CD14-positive monocyte (primary cell): ENCODE measurements around the gene PSMA8. TPM values are rescaled to one million over a fixed set of nuclear protein-coding genes. Genes with fewer than 3 reads are reported as not detected.

Experiments
- DNase-seq, 3 donors: peaks; one replicate each; pipeline ENCODE4 v3.0.0-alpha.2; 2011 to 2022
- H2AFZ ChIP-seq: 2 replicates; pipeline ENCODE4 v1.6.0; 2012; ENCODE audit warnings: mild to moderate bottlenecking, low read depth, low read length, inconsistent platforms; ENCODE audit not compliant: insufficient read depth, poor library complexity, severe bottlenecking
- H3K27ac ChIP-seq, 2 donors: 1 replicate in 1 of 2; 2 replicates in 1 of 2; pipeline ENCODE4 v1.5.1; 2012 to 2013; ENCODE audit warnings: low read length in 2 of 2, control low read depth in 1 of 2, inconsistent platforms in 1 of 2, low read depth in 1 of 2, mild to moderate bottlenecking in 1 of 2
- H3K27me3 ChIP-seq, 2 donors: one replicate each; pipeline versions ENCODE4 v1.6.0 to v1.6.1; 2011 to 2013; ENCODE audit warnings: low read length in 2 of 2; ENCODE audit not compliant: control insufficient read depth in 2 of 2, insufficient read depth in 2 of 2
- H3K36me3 ChIP-seq, 2 donors: replicated peaks in 1 of 2; 1 replicate in 1 of 2; 2 replicates in 1 of 2; pipeline versions ENCODE4 v1.5.1 to v1.6.1; 2012 to 2013; ENCODE audit warnings: low read length in 2 of 2, control low read depth in 1 of 2, inconsistent platforms in 1 of 2, mild to moderate bottlenecking in 1 of 2; ENCODE audit not compliant: insufficient read depth in 2 of 2, control insufficient read depth in 1 of 2
- H3K4me1 ChIP-seq, 2 donors: 1 replicate in 1 of 2; 2 replicates in 1 of 2; pipeline versions ENCODE4 v1.5.1 to v1.6.1; 2012 to 2013; ENCODE audit warnings: low read length in 2 of 2, control low read depth in 1 of 2, inconsistent platforms in 1 of 2, mild to moderate bottlenecking in 1 of 2, moderate library complexity in 1 of 2; ENCODE audit not compliant: insufficient read depth in 2 of 2, control insufficient read depth in 1 of 2
- H3K4me2 ChIP-seq: replicated peaks from 2 replicates; pipeline ENCODE3; 2012; ENCODE audit warnings: low read length, moderate library complexity, mild to moderate bottlenecking; ENCODE audit not compliant: poor library complexity, severe bottlenecking; ENCODE audit errors: extremely low read depth
- H3K4me3 ChIP-seq, 3 experiments: fragments of 200-600 bp in 1 of 3; sonication (generic) in 1 of 3; replicated peaks in 1 of 3; 1 replicate in 2 of 3; 2 replicates in 1 of 3; pipeline ENCODE4 v1.5.1; 2011 to 2013; ENCODE audit warnings: low read length in 3 of 3, mild to moderate bottlenecking in 3 of 3, control low read depth in 2 of 3, low read depth in 2 of 3, inconsistent platforms in 1 of 3, moderate library complexity in 1 of 3
- H3K79me2 ChIP-seq: 2 replicates; pipeline ENCODE4 v1.6.0; 2012; ENCODE audit warnings: mild to moderate bottlenecking, control low read depth, inconsistent platforms, low read length, moderate library complexity; ENCODE audit not compliant: insufficient read depth
- H3K9ac ChIP-seq: 2 replicates; pipeline ENCODE4 v1.6.0; 2017; ENCODE audit warnings: low read length, mild to moderate bottlenecking; ENCODE audit not compliant: insufficient read depth, poor library complexity, severe bottlenecking
- H3K9me3 ChIP-seq, 2 donors: replicated peaks in 1 of 2; 1 replicate in 1 of 2; 2 replicates in 1 of 2; pipeline versions ENCODE4 v1.5.1 to v1.6.1; 2012 to 2013; ENCODE audit warnings: low read length in 2 of 2, control low read depth in 1 of 2; ENCODE audit not compliant: control insufficient read depth in 1 of 2, insufficient read depth in 1 of 2
- H4K20me1 ChIP-seq: 2 replicates; pipeline ENCODE4 v1.6.0; 2012; ENCODE audit warnings: mild to moderate bottlenecking, low read length, control low read depth, moderate library complexity; ENCODE audit not compliant: insufficient read depth
- H3K27ac Mint-ChIP-seq, 7 donors: one replicate each; pipeline ENCODE4 v1.8.0; 2020; ENCODE audit warnings: mild to moderate bottlenecking in 7 of 7, mixed read lengths in 7 of 7, moderate library complexity in 6 of 7, inconsistent platforms in 2 of 7
- H3K27me3 Mint-ChIP-seq, 3 donors: one replicate each; pipeline ENCODE4 v1.8.0; 2021 to 2022; ENCODE audit warnings: low read depth in 3 of 3, mild to moderate bottlenecking in 3 of 3, mixed read lengths in 3 of 3, moderate library complexity in 3 of 3, inconsistent platforms in 1 of 3
- H3K36me3 Mint-ChIP-seq, 2 donors: one replicate each; pipeline ENCODE4 v1.8.0; 2020; ENCODE audit warnings: mixed read lengths in 2 of 2, inconsistent platforms in 1 of 2, mild to moderate bottlenecking in 1 of 2
- H3K4me1 Mint-ChIP-seq: one replicate; pipeline ENCODE4 v1.8.0; 2020; ENCODE audit warnings: mild to moderate bottlenecking, mixed read lengths
- H3K4me3 Mint-ChIP-seq, 2 donors: one replicate each; pipeline ENCODE4 v1.8.0; 2020; ENCODE audit warnings: mild to moderate bottlenecking in 2 of 2, mixed read lengths in 2 of 2, moderate library complexity in 1 of 2
- H3K9me3 Mint-ChIP-seq, 7 donors: one replicate each; pipeline ENCODE4 v1.8.0; 2020 to 2022; ENCODE audit warnings: mixed read lengths in 7 of 7, mild to moderate bottlenecking in 6 of 7, moderate library complexity in 6 of 7, inconsistent platforms in 2 of 7
- CTCF ChIP-seq: fragments of 200-600 bp; IDR thresholded peaks from one replicate; pipeline ENCODE4 v1.8.0; 2022; ENCODE audit warnings: antibody characterized with exemption, mild to moderate bottlenecking
- whole genome bisulfite sequencing: methylation state at CpG from one replicate; pipeline ENCODE4 v1.1.5; 2013; ENCODE audit warnings: missing lambda C conversion rate; ENCODE audit not compliant: insufficient coverage; 5-methylcytosine and 5-hydroxymethylcytosine counted together
- intact Hi-C, 2 donors: fragments of 100-400 bp; cut with micrococcal nuclease; formaldehyde crosslinking; loops; one replicate each; pipeline versions ENCODE4 v1.15.0 to v1.15.1; 2023
- polyA plus RNA-seq, 3 donors: library from polyadenylated mRNA; depleted of rRNA in 1 of 3; unstranded in 2 of 3; stranded (reverse) in 1 of 3; fragments of 300-500 nt in 2 of 3; fragments of >200 nt in 1 of 3; fragmentation: Illumina TruSeq in 2 of 3; gene quantifications; 1 replicate in 2 of 3; 2 replicates in 1 of 3; pipeline ENCODE4 v1.2.3, GENCODE V29; 2012 to 2021

The PSMA8 gene
- polyA plus RNA-seq, 3 donors: 0.13 TPM; not detected in 2

- H3K9me3 Mint-ChIP-seq: peaks cover 0 to 4% (median 0%) of the 10 kb centered on the region in 7 donors
- H3K4me3 ChIP-seq: no peak overlapping the region
- H4K20me1 ChIP-seq: no peaks in the 10 kb centered on the region
- 88% methylated on average over 7 of the region's 7 CpGs for WGBS
- H3K27ac ChIP-seq: no peak overlapping the region
- no peaks in the 10 kb centered on the region for H3K9me3 ChIP-seq
- H2AFZ ChIP-seq: no peak overlapping the region
- H3K27me3 Mint-ChIP-seq: peaks cover 0 to 2% (median 1%) of the 10 kb centered on the region in 3 donors
- H3K36me3 ChIP-seq: no peaks in the 10 kb centered on the region
- H3K79me2 ChIP-seq: no peaks in the 10 kb centered on the region
- no peaks in the 10 kb centered on the region for H3K4me1 ChIP-seq
- H3K4me1 Mint-ChIP-seq: no peaks in the 10 kb centered on the region
- H3K27me3 ChIP-seq: no peaks in the 10 kb centered on the region
- intact Hi-C loops: no loop called here
- no peaks in the 10 kb centered on the region for H3K36me3 Mint-ChIP-seq
- no peak overlapping the region for H3K4me3 Mint-ChIP-seq
- H3K27ac Mint-ChIP-seq: no peak overlapping the region
- TF ChIP-seq CTCF: no peak
- H3K4me2 ChIP-seq: no peak overlapping the region
- no peak overlapping the region for H3K9ac ChIP-seq
- no peak for DNase-seq
Observed at GRCh38 chr18:26181343-26181826, 47.7 kb downstream of the PSMA8 start.

GRCh38 chr18:26183395-26184112 is 49.9 kb downstream of the PSMA8 start:
- Histone ChIP-seq H3K4me1 (no peaks in the 10 kb centered on the region), H3K9me3 (no peaks in the 10 kb centered on the region), H3K27me3 (no peaks in the 10 kb centered on the region), H2AFZ (no peak overlapping the region), H3K36me3 (no peaks in the 10 kb centered on the region), H3K4me3 (no peak overlapping the region), H4K20me1 (no peaks in the 10 kb centered on the region), H3K9ac (no peak overlapping the region), H3K27ac (no peak overlapping the region), H3K4me2 (no peak overlapping the region), H3K79me2 (no peaks in the 10 kb centered on the region)
- no peak for DNase-seq
- intact Hi-C loops: no loop called here
- no peak overlapping the region for H3K4me3 Mint-ChIP-seq
- H3K27ac Mint-ChIP-seq: no peak overlapping the region
- TF ChIP-seq CTCF: no peak
- H3K36me3 Mint-ChIP-seq: no peaks in the 10 kb centered on the region
- H3K27me3 Mint-ChIP-seq: peaks cover 0 to 4% (median 1%) of the 10 kb centered on the region in 3 donors
- peaks cover 0 to 6% (median 2%) of the 10 kb centered on the region in 7 donors for H3K9me3 Mint-ChIP-seq
- H3K4me1 Mint-ChIP-seq: no peaks in the 10 kb centered on the region
